K562 (cell line): Measurements from ENCODE around the gene FARP2.

Experiments
- CBX2 ChIP-seq: fragments of 200-600 bp; sonication (generic); IDR thresholded peaks from one replicate; pipeline ENCODE4 v1.6.1; 2012; ENCODE audit warnings: mild to moderate bottlenecking, low read length, inconsistent platforms; ENCODE audit not compliant: insufficient read depth, poor library complexity, severe bottlenecking
- CTCF ChIP-seq, 3 experiments: IDR thresholded peaks in 2 of 3; conservative IDR thresholded peaks in 1 of 3; 2 replicates each; pipeline ENCODE4 v1.5.1; 2011 to 2012; ENCODE audit warnings: low read length in 3 of 3, mild to moderate bottlenecking in 3 of 3, control low read depth in 2 of 3, improper control_type of control experiment in 1 of 3, inconsistent platforms in 1 of 3, low read depth in 1 of 3, mixed read lengths in 1 of 3, moderate library complexity in 1 of 3; ENCODE audit not compliant: insufficient read depth in 2 of 3
- PTBP1 ChIP-seq: fragments of 200-400 bp; formaldehyde crosslinking; IDR thresholded peaks from 2 replicates; pipeline ENCODE4 v1.6.1; 2017; ENCODE audit warnings: low read depth, low read length

GRCh38 chr2:241532733-241533601, 176.9 kb downstream of the FARP2 start:
- no peak for TF ChIP-seq CBX2
- no peak for TF ChIP-seq CTCF (IDR thresholded peaks at IDR 0.05 in 2 of 3, conservative IDR thresholded peaks at IDR 0.05 in 1 of 3; ENCODE audit: insufficient read depth in 2 of 3, low read depth in 1 of 3, low read length in 3 of 3)
- no peak for TF ChIP-seq PTBP1
